Measurements from ENCODE around the gene RAB28.

RAB28 gene

GRCh38 chr4:13504374-13504773, 20.2 kb upstream of the RAB28 start:
- no peak for DNase-seq

- DNase-seq = no peak
Observed at GRCh38 chr4:13498469-13498868, 14.3 kb upstream of the RAB28 start.

- no peak for DNase-seq
Observed at GRCh38 chr4:13496605-13497004, 12.5 kb upstream of the RAB28 start.

- DNase-seq = no peak
Observed at GRCh38 chr4:13495753-13496152, 11.6 kb upstream of the RAB28 start.

- no peak for DNase-seq
Observed at GRCh38 chr4:13493793-13494192, 9.7 kb upstream of the RAB28 start.

GRCh38 chr4:13492747-13493146, 8.6 kb upstream of the RAB28 start:
- no peak for DNase-seq

GRCh38 chr4:13484749-13485221, 645 bp upstream of the RAB28 start:
- DNase-seq = peak; percentile 22

GRCh38 chr4:13483768-13484121, 395 bp downstream of the RAB28 start:
- no peak for DNase-seq

- DNase-seq = no peak
Observed at GRCh38 chr4:13483136-13483767, 888 bp downstream of the RAB28 start.

GRCh38 chr4:13481569-13481968, 2.6 kb downstream of the RAB28 start:
- DNase-seq = no peak

- DNase-seq = no peak
Observed at GRCh38 chr4:13478707-13479106, 5.4 kb downstream of the RAB28 start.

- DNase-seq = no peak
Observed at GRCh38 chr4:13478131-13478530, 6.0 kb downstream of the RAB28 start.

GRCh38 chr4:13476915-13477314, 7.2 kb downstream of the RAB28 start:
- no peak for DNase-seq

- no peak for DNase-seq
Observed at GRCh38 chr4:13476152-13476551, 8.0 kb downstream of the RAB28 start.

- no peak for DNase-seq
Observed at GRCh38 chr4:13471400-13471799, 12.7 kb downstream of the RAB28 start.

- DNase-seq = no peak
Observed at GRCh38 chr4:13470379-13470778, 13.8 kb downstream of the RAB28 start.

GRCh38 chr4:13464973-13465372, 19.2 kb downstream of the RAB28 start:
- no peak for DNase-seq

- DNase-seq = no peak
Observed at GRCh38 chr4:13464543-13464942, 19.6 kb downstream of the RAB28 start.

- DNase-seq = no peak
Observed at GRCh38 chr4:13461191-13461905, 22.8 kb downstream of the RAB28 start.

GRCh38 chr4:13455411-13455810, 28.7 kb downstream of the RAB28 start:
- DNase-seq = no peak

- DNase-seq = no peak
Observed at GRCh38 chr4:13454786-13455185, 29.4 kb downstream of the RAB28 start.

GRCh38 chr4:13452927-13453579, 31.1 kb downstream of the RAB28 start:
- no peak for DNase-seq

GRCh38 chr4:13449590-13449989, 34.5 kb downstream of the RAB28 start:
- DNase-seq = no peak

Measured in NCI-H2029 (cell line).